GM12878 (cell line): Measurements from ENCODE around the gene CSRNP2. TPM values are rescaled to one million over a fixed set of nuclear protein-coding genes. Genes with fewer than 3 reads are reported as not detected.

Experiments used
- CBX5 ChIP-seq: sonication (generic); IDR thresholded peaks from 2 replicates; pipeline ENCODE4 v1.6.1; 2016; ENCODE audit warnings: low read depth, moderate library complexity, mild to moderate bottlenecking, inconsistent platforms
- CHD2 ChIP-seq: IDR thresholded peaks from 2 replicates; pipeline ENCODE4 v1.6.1; 2011; ENCODE audit warnings: low read depth, low read length, improper control_type of control experiment, borderline replicate concordance
- EED ChIP-seq: sonication (generic); IDR thresholded peaks from 2 replicates; pipeline ENCODE4 v1.6.1; 2016; ENCODE audit warnings: antibody characterized with exemption, low read depth
- EGR1 ChIP-seq, 2 experiments: IDR thresholded peaks; 1 replicate in 1 of 2; 2 replicates in 1 of 2; pipeline ENCODE4 v1.6.1; 2011 to 2012; ENCODE audit warnings: low read depth in 2 of 2, low read length in 2 of 2, borderline replicate concordance in 1 of 2, mild to moderate bottlenecking in 1 of 2, moderate library complexity in 1 of 2
- EZH2 ChIP-seq: IDR thresholded peaks from 2 replicates; pipeline ENCODE4 v1.6.1; 2012; ENCODE audit warnings: low read depth, mild to moderate bottlenecking, control low read depth, inconsistent platforms, low read length, borderline replicate concordance; ENCODE audit not compliant: control insufficient read depth
- FOXK2 ChIP-seq: fragments of 450-650 bp; IDR thresholded peaks from 2 replicates; pipeline ENCODE4 v1.6.1; 2017; ENCODE audit warnings: mild to moderate bottlenecking, moderate library complexity
- IKZF2 ChIP-seq, 2 experiments: fragments of 450-650 bp; IDR thresholded peaks; 2 replicates each; pipeline ENCODE4 v1.6.1; 2017; ENCODE audit warnings: mild to moderate bottlenecking in 2 of 2, moderate library complexity in 2 of 2
- MTA2 ChIP-seq: fragments of 450-650 bp; IDR thresholded peaks from 2 replicates; pipeline ENCODE4 v1.6.1; 2016; ENCODE audit warnings: low read depth, mild to moderate bottlenecking, moderate library complexity
- NFYB ChIP-seq: IDR thresholded peaks from 2 replicates; pipeline ENCODE4 v1.6.1; 2011; ENCODE audit warnings: low read depth, mild to moderate bottlenecking, low read length, improper control_type of control experiment, moderate library complexity; ENCODE audit not compliant: insufficient read depth
- NRF1 ChIP-seq: conservative IDR thresholded peaks from 2 replicates; pipeline ENCODE4 v1.6.1; 2011; ENCODE audit warnings: mild to moderate bottlenecking, low read depth, low read length, improper control_type of control experiment
- PAX8 ChIP-seq: fragments of 450-650 bp; IDR thresholded peaks from 2 replicates; pipeline ENCODE4 v1.6.1; 2017; ENCODE audit warnings: mild to moderate bottlenecking, moderate library complexity
- POU2F2 ChIP-seq: IDR thresholded peaks from 3 replicates; pipeline ENCODE4 v1.6.1; 2011; ENCODE audit warnings: low read depth, mild to moderate bottlenecking, low read length, borderline replicate concordance
- RELA ChIP-seq: fragments of 450-650 bp; IDR thresholded peaks from 2 replicates; pipeline ENCODE4 v1.8.0; 2014; ENCODE audit warnings: borderline replicate concordance; ENCODE audit not compliant: partially characterized antibody
- SIN3A ChIP-seq: IDR thresholded peaks from 2 replicates; pipeline ENCODE4 v1.6.1; 2012; ENCODE audit warnings: low read depth, low read length, improper control_type of control experiment
- STAT1 ChIP-seq: fragments of 450-650 bp; conservative IDR thresholded peaks from 2 replicates; pipeline ENCODE4 v1.6.1; 2014; ENCODE audit warnings: antibody characterized with exemption, mild to moderate bottlenecking
- ZNF384 ChIP-seq: IDR thresholded peaks from 2 replicates; pipeline ENCODE4 v1.6.1; 2012; ENCODE audit warnings: low read depth, mild to moderate bottlenecking, low read length, improper control_type of control experiment, borderline replicate concordance
- polyA plus RNA-seq, 11 experiments: library from polyadenylated mRNA; depleted of rRNA in 4 of 11; unstranded in 6 of 11; stranded (reverse) in 5 of 11; fragments of >200 nt; fragmentation: Nextera tagmentation in 4 of 11; fragmentation: Illumina TruSeq in 1 of 11; extraction: Ambion mirVana in 4 of 11; extraction: Trizol in 1 of 11; gene quantifications; 1 replicate in 1 of 11; 2 replicates in 10 of 11; pipeline versions ENCODE4 v1.2.1 to v1.2.3, GENCODE V29; 2011 to 2016; ENCODE audit warnings: inconsistent platforms in 2 of 11, missing spikeins in 2 of 11, low read depth in 1 of 11
- total RNA-seq, 4 experiments: library from RNA; depleted of rRNA in 3 of 4; stranded (reverse); fragments of >200 nt in 3 of 4; fragmentation: Illumina TruSeq in 1 of 4; extraction: Trizol in 1 of 4; gene quantifications; 2 replicates each; pipeline versions ENCODE4 v1.2.1 to v1.2.3, GENCODE V29; 2013 to 2021
- TF ChIP-seq, protein P1 (sequence below): fragments of 450-650 bp; IDR thresholded peaks from 2 replicates; pipeline ENCODE4 v1.6.1; 2018; ENCODE audit warnings: borderline replicate concordance, mild to moderate bottlenecking; ENCODE audit not compliant: partially characterized antibody
- TF ChIP-seq, protein P2 (sequence below): fragments of 450-650 bp; IDR thresholded peaks from 2 replicates; pipeline ENCODE4 v1.6.1; 2014; ENCODE audit warnings: mild to moderate bottlenecking
- TF ChIP-seq, protein P3 (sequence below): fragments of 450-650 bp; IDR thresholded peaks from 2 replicates; pipeline ENCODE4 v1.6.1; 2017; ENCODE audit warnings: low read depth, mild to moderate bottlenecking, moderate library complexity
- TF ChIP-seq, protein P4 (sequence below): fragments of 450-650 bp; IDR thresholded peaks from 2 replicates; pipeline ENCODE4 v1.6.1; 2016; ENCODE audit warnings: mild to moderate bottlenecking
- TF ChIP-seq, protein P5 (sequence below): IDR thresholded peaks from 2 replicates; pipeline ENCODE4 v1.6.1; 2012; ENCODE audit warnings: low read length, inconsistent platforms

Gene CSRNP2
- total and polyA plus RNA-seq, 10 of the 15 experiments (the other 5 are each of a cell fraction or from before 2014, with no cell fraction given) = 1.2 to 12.1 (median 6.3) TPM

DNA sequence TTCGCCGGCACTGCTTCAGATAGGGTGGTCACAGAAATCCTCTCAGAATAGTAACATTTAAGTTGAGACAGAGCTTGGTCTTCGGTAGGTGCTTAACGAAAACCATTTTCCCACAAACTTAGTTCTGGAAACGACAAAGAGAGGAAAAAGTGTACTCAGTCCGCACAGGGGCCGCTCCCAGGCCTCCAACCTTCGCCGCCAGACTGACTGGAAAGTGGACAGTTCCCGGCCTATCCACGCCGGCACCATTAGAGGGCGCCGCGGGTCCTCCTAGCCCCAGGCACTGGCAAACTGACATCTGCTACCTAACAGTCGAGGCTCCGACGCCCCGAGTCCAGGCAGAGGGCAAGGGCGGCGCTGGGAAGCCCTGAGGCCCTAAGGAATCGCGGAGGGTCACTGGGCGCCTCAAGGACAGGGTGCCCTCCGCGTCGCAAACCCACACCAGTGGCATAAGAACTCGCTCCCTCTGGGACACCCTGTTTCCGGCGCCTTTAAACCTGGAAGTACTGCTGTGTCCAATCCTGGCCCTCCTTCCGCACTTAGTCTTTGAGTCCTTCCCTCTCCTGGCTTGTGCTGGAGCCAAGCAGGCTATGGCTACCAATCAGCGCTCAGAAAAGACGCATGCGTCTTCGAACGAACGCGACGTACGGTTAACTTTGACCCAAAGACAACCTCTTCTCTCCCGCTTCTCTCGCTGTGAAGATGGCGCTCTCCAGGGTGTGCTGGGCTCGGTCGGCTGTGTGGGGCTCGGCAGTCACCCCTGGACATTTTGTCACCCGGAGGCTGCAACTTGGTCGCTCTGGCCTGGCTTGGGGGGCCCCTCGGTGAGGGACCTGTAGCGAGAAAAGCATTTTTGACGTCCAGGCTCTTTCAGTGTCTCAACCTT lies 35.5 kb downstream of the CSRNP2 start, which contains the start of gene LETMD1 (continued):
- TF ChIP-seq, protein P1, sequence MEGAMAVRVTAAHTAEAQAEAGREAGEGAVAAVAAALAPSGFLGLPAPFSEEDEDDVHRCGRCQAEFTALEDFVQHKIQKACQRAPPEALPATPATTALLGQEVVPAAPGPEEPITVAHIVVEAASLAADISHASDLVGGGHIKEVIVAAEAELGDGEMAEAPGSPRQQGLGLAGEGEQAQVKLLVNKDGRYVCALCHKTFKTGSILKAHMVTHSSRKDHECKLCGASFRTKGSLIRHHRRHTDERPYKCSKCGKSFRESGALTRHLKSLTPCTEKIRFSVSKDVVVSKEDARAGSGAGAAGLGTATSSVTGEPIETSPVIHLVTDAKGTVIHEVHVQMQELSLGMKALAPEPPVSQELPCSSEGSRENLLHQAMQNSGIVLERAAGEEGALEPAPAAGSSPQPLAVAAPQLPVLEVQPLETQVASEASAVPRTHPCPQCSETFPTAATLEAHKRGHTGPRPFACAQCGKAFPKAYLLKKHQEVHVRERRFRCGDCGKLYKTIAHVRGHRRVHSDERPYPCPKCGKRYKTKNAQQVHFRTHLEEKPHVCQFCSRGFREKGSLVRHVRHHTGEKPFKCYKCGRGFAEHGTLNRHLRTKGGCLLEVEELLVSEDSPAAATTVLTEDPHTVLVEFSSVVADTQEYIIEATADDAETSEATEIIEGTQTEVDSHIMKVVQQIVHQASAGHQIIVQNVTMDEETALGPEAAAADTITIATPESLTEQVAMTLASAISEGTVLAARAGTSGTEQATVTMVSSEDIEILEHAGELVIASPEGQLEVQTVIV = peak; percentile 88
- TF ChIP-seq ZNF384 (no peak), RELA (peak; percentile 84), IKZF2 (IDR thresholded peaks at IDR 0.05) (peak; percentile 66 to 74; a peak in 1 of 4 replicates), EED (peak; percentile 77), PAX8 (no peak), CBX5 (no peak), STAT1 (peak; percentile 83; the same call in 1 of the 2 replicates), EZH2 (no peak), EGR1 (IDR thresholded peaks at IDR 0.05; ENCODE audit: borderline replicate concordance in 1 of 2, low read depth in 2 of 2, low read length in 2 of 2) (no peak), FOXK2 (no peak), SIN3A (peak; percentile 90), MTA2 (peak; percentile 57; the same call in 1 of the 2 replicates), NFYB (peak; percentile 90), NRF1 (peak; percentile 29; the same call in 1 of the 2 replicates), CHD2 (no peak), POU2F2 (peak; percentile 45; the same call in 2 of the 3 replicates)
- TF ChIP-seq, protein P2, sequence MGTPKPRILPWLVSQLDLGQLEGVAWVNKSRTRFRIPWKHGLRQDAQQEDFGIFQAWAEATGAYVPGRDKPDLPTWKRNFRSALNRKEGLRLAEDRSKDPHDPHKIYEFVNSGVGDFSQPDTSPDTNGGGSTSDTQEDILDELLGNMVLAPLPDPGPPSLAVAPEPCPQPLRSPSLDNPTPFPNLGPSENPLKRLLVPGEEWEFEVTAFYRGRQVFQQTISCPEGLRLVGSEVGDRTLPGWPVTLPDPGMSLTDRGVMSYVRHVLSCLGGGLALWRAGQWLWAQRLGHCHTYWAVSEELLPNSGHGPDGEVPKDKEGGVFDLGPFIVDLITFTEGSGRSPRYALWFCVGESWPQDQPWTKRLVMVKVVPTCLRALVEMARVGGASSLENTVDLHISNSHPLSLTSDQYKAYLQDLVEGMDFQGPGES = peak; percentile 14; the same call in 1 of the 2 replicates
- TF ChIP-seq, protein P3, sequence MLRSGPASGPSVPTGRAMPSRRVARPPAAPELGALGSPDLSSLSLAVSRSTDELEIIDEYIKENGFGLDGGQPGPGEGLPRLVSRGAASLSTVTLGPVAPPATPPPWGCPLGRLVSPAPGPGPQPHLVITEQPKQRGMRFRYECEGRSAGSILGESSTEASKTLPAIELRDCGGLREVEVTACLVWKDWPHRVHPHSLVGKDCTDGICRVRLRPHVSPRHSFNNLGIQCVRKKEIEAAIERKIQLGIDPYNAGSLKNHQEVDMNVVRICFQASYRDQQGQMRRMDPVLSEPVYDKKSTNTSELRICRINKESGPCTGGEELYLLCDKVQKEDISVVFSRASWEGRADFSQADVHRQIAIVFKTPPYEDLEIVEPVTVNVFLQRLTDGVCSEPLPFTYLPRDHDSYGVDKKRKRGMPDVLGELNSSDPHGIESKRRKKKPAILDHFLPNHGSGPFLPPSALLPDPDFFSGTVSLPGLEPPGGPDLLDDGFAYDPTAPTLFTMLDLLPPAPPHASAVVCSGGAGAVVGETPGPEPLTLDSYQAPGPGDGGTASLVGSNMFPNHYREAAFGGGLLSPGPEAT = peak; percentile 88
- TF ChIP-seq, protein P4, sequence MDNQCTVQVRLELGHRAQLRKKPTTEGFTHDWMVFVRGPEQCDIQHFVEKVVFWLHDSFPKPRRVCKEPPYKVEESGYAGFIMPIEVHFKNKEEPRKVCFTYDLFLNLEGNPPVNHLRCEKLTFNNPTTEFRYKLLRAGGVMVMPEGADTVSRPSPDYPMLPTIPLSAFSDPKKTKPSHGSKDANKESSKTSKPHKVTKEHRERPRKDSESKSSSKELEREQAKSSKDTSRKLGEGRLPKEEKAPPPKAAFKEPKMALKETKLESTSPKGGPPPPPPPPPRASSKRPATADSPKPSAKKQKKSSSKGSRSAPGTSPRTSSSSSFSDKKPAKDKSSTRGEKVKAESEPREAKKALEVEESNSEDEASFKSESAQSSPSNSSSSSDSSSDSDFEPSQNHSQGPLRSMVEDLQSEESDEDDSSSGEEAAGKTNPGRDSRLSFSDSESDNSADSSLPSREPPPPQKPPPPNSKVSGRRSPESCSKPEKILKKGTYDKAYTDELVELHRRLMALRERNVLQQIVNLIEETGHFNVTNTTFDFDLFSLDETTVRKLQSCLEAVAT = peak; percentile 86
- TF ChIP-seq, protein P5, sequence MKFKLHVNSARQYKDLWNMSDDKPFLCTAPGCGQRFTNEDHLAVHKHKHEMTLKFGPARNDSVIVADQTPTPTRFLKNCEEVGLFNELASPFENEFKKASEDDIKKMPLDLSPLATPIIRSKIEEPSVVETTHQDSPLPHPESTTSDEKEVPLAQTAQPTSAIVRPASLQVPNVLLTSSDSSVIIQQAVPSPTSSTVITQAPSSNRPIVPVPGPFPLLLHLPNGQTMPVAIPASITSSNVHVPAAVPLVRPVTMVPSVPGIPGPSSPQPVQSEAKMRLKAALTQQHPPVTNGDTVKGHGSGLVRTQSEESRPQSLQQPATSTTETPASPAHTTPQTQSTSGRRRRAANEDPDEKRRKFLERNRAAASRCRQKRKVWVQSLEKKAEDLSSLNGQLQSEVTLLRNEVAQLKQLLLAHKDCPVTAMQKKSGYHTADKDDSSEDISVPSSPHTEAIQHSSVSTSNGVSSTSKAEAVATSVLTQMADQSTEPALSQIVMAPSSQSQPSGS = no peak
